Measurements from ENCODE around the gene PLP1.
"Not testable (repeated sequence)": the region's sequence is repeated elsewhere in the genome, so short reads cannot be mapped to it uniquely, and the experiment has no call there.

The PLP1 gene

GRCh38 chrX:103776546-103776945 lies at the start of gene PLP1:
TSS of gene PLP1 (plus strand) at chrX:103776840. CDS start at chrX:103776996, 156 bp downstream.
- peak; percentile 61 for DNase-seq

- DNase-seq, result no peak
Measured at GRCh38 chrX:103727115-103727514, 49.5 kb upstream of the PLP1 start.

DNA sequence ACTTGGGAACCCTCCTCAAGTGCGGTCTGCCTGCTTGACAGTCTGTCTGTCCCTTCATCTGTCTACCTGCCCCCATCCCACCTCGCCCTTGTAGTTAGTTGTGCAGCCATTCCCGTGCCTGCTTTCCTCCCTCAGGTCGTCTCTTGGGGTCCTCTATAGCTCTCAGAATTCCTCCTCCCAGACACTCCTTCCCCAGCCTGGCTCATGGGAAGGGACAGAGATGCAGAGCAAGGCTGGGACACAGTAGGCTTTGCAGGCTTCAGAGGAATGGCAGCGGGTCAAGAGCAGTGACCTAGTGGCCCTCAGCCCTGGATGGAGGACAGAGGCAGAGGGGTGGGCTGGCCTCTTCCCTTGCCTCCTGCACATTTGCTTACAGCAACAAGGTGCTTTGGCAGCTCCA lies 47.6 kb upstream of the PLP1 start:
- DNase-seq, result no peak

- no peak for DNase-seq
Measured at GRCh38 chrX:103730147-103730795, 46.4 kb upstream of the PLP1 start.

- peak; percentile 56 for DNase-seq
Measured at GRCh38 chrX:103730796-103731493, 45.7 kb upstream of the PLP1 start.

- DNase-seq, result no peak
Measured at GRCh38 chrX:103733017-103733416, 43.6 kb upstream of the PLP1 start.

DNA sequence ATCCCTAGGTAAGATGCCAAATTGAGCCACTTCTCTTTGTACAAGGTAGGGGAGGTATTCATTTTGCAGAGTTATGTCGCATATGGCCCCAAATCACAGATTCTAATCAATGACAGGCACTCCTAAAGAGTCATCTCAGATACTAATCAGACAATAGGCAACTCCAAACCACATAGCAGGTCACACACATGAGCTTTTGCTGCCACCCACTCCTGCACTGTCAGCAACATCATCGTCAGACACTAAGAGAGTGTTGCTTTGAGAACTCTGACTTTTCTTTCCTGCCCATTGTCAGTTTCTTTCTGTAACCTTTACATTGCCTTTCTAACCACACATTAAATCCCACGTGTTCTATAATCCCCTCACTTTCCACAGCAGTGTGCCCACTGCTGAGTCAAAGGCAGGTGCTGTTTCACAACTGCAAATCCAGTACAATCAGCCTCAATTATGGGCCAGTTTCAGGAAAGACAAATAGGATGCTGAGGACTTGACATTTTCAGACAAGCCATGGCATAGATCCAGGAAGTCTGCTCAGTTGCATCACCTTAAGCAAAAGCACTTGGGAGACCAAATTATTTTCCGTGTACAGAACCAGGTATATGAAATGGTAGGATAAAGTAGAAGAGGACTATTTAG lies 42.4 kb upstream of the PLP1 start:
- DNase-seq, result no peak

- no peak for DNase-seq
Measured at GRCh38 chrX:103737696-103738095, 38.9 kb upstream of the PLP1 start.

DNA sequence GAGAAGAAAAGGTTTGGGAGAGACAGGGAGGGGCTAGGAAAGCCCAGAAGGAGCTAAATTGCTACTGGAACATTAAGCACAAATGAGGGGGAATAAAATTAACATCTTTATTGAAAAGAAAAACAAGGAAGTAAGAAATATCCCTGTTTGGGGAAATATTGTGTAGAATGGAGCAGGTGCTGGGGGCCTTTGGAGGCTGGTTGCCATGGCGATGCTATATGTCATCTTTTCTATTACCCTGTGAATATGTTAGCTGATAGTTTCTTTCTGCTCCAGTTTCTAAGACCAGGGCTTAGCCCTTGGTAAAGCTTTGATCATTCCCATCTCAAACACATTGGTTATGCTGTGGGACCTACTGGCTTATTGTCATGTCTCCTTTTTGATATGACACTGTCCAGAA lies 37.2 kb upstream of the PLP1 start:
- DNase-seq, result no peak

DNA sequence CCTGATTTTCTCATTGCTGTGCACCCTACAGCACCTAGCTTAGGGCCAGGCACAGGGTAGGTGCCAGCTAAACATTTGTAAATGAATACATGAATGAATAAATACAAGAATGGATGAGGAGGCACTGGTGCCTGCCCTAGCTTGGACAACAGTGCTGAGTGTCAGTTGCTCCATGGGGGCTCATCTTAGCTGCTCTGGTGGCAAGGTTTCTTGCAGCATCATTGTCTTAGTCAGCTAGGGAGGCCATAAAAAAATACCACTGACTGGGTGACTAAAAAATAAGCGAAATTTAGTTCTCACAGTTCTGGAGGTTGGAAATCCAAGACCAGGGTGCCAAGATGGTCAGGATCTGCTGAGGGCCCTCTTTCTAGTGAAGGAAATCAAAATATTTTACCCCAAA lies 34.8 kb upstream of the PLP1 start:
- DNase-seq, result no peak

DNA sequence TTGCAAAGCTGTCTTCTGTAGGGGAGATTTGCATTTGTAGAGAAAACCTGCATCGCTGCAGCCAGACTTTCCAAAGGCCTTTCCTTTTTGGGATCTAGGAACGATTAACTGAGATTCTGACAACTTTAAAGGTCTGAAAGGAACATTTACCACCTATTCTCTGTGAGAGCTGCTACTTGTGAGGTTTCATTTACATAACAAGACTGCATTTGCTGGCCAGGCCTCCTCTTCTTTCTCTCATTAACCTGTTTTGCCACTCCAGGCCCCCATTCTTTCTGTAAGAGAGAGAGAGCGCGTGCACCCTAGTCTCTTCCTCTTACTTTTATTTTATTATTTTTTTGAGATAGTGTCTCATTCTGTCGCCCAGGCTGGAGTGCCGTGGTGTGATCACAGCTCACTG lies 34.3 kb upstream of the PLP1 start:
- DNase-seq, result no peak

DNA sequence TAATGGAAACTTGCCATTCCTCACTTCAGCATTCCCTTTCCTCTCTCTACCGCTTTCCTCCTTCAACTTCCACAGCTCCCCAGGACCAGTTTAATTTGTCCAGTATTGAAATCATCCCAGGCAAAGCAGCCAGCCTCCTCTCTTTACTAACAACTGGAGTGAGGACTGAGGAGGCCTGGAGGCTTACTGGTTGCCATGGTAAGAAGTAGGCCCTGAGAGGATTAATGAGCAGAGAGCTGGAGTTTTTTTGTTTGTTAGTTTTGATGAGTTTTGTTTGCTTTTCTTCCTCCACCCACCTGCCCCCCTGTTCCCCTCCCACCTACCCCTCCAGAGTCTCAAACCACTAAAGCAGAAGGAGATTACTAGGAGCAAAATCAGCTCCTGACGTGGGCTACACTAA lies 29.5 kb upstream of the PLP1 start:
- no peak for DNase-seq

DNA sequence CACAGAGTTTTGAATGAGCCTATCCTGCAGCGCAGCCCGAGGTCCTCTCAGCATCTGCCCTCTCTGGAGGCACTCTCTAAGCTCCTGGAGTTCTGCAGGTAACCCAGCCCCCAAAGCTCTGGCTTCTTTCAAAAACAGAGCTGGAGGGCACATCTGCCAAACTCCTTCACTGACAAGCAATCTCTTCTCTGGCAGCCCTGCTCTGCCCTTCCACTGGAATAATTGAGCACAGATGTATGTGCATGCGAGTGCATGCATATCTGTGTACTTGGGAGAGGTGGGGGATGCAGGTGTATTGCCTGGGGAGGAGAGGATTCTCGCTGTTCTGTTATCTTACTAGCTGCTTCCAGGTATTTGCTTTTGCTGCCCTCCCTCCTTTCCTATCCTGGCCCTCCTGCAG lies 22.2 kb upstream of the PLP1 start:
- DNase-seq, result no peak

DNA sequence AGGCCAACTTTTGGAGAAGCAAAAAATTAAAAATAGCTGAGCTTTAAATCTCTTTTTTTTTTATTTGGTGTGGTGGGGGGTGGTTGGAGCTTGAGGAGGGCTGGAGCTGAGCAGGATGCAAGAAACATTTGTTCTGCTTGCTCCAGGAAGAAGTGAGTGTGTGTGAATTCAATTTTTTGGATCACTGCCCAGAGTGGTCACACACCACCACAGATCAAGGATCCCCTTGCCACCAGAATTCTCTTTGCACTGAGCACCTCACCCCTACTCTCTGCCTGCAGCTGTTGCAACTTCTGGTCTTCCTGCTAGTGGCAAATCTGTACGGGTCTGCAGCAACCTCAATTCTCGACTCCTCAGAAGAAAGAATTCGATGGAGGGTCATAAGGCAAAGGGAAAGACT lies 19.9 kb upstream of the PLP1 start:
- no peak for DNase-seq

DNA sequence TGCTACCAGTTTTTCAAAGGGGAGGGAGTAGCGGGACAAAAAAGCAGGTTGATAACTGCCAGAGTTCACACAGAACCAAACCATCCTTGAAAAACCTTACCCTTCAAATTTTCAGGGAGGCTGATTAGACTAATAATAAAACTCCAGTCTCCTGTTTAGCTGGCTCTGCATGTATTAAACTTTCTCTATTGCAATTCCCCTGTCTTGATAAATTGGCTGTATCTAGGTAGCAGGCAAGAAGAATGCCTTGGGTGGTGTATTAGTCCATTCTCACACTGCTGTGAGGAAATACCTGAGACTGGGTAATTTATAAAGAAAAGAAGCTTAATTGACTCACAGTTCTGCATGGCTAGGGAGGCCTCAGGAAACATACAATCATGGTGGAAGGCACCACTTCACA lies 18.1 kb upstream of the PLP1 start:
- no peak for DNase-seq

- not testable (repeated sequence) for DNase-seq
Measured at GRCh38 chrX:103763541-103763940, 13.1 kb upstream of the PLP1 start.

DNA sequence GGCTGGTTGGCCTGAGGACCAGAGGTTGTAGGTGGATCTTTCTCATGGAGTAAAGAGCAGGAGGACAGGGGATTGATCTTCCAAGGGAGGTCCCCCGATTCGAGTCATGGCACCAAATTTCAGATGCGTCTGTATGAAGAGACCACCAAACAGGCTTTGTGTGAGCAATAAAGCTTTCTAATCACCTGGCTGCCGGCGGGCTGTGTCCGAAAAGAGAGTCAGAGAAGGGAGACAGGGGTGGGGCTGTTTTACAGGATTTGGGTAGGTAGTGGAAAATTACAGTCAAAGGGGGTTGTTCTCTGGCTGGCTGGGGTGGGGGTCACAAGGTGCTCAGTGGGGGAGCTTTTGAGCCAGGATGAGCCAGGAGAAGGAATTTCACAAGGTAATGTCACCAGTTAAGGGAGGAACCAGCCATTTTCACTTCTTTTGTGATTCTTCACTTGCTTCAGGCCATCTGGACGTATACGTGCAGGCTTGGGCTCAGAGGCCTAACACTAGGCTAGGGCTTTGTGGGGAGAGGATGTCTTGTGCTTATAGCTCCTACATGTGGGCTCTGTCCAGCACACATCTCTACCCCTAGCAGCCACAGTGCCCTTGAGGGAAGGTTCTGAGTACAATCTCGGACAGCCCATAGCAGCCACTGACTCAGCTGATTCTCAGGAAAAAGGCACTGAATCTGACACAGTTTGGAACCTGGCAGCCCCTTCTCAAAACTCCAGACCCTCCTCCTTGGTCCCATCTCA lies 9.7 kb upstream of the PLP1 start:
- DNase-seq, result not testable (repeated sequence)

- no peak for DNase-seq
Measured at GRCh38 chrX:103773445-103773844, 3.2 kb upstream of the PLP1 start.

DNA sequence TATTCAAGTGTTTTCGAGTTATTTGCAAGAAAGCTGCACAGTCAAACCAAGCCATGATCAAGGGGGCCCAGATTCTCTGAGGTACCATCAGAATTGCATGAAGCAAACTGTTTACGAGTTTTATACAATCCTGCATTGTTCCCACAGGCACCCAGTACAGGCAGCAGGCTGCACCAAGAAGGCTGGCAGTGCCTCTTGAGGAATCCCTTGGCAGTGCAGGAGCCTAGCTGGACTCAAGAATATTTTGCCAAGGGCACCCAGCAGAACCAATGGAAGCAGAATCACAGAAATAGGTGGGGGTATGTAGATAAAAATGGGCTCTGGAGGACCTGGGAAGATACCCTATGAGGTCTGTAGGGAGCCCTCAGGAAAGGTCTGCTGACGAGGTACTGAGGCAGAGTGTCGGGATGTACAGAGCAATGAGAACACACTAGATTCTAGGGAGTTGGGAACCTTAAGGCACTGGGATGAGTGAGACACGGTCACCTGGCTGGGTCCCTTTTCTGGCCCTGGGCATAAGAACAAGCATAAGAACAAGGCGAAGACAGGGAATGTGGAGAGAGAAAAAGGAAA lies 2.5 kb upstream of the PLP1 start:
- DNase-seq, result no peak

- peak; percentile 64 for DNase-seq
Measured at GRCh38 chrX:103779141-103779789, 2.6 kb downstream of the PLP1 start.

- DNase-seq, result no peak
Measured at GRCh38 chrX:103780336-103781061, 3.9 kb downstream of the PLP1 start.

DNA sequence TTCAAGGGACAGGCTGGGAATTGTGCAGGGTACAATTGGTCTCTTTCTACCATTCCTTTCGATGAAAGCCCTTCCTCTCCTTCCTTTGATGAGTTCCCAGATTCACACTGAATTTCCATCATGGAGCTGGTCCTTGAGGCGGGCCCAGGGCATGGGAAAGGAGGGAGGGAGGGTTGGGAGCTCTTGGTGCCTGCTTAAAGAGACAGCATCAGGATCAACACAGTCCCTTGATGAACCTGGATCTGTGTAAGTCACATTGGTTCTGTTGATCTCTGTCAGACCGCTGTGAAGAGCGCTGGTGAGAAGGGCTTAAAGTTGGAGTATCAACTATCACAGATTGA lies 4.4 kb downstream of the PLP1 start:
- no peak for DNase-seq
